WTC11 (cell line): ENCODE measurements around the gene ITPRID1.

ENCODE experiments used
- ATF2 ChIP-seq: sonication (generic); formaldehyde crosslinking; IDR thresholded peaks from 2 replicates; pipeline ENCODE4 v1.8.1; 2022; ENCODE audit warnings: low read depth, missing genetic modification reagents, borderline replicate concordance
- CBFB ChIP-seq: sonication (generic); formaldehyde crosslinking; IDR thresholded peaks from 2 replicates; pipeline ENCODE4 v1.8.1; 2022; ENCODE audit warnings: mild to moderate bottlenecking, low read depth, missing genetic modification reagents
- CREB1 ChIP-seq: sonication (generic); formaldehyde crosslinking; IDR thresholded peaks from 2 replicates; pipeline ENCODE4 v1.8.0; 2023; ENCODE audit warnings: mild to moderate bottlenecking, missing genetic modification reagents
- CTCF ChIP-seq: fragments of 200-600 bp; IDR thresholded peaks from 2 replicates; pipeline ENCODE4 v1.8.0; 2022; ENCODE audit warnings: antibody characterized with exemption
- E2F4 ChIP-seq: sonication (generic); formaldehyde crosslinking; IDR thresholded peaks from 2 replicates; pipeline ENCODE4 v1.8.1; 2022; ENCODE audit warnings: low read depth, mild to moderate bottlenecking, moderate library complexity, missing genetic modification reagents, borderline replicate concordance
- NR3C1 ChIP-seq: sonication (generic); formaldehyde crosslinking; conservative IDR thresholded peaks from 2 replicates; pipeline ENCODE4 v1.8.1; 2023; ENCODE audit warnings: low read depth, mild to moderate bottlenecking, missing genetic modification reagents
- RELA ChIP-seq: sonication (generic); formaldehyde crosslinking; IDR thresholded peaks from 2 replicates; pipeline ENCODE4 v1.8.1; 2022; ENCODE audit warnings: missing genetic modification reagents, mild to moderate bottlenecking, borderline replicate concordance
- TP53 ChIP-seq: sonication (generic); formaldehyde crosslinking; IDR thresholded peaks from 2 replicates; pipeline ENCODE4 v1.8.1; 2023; ENCODE audit warnings: mild to moderate bottlenecking, missing genetic modification reagents
- USF1 ChIP-seq: sonication (generic); formaldehyde crosslinking; IDR thresholded peaks from 2 replicates; pipeline ENCODE4 v1.8.0; 2022; ENCODE audit warnings: mild to moderate bottlenecking, missing genetic modification reagents

GRCh38 chr7:31545549-31545948 lies 31.7 kb downstream of the ITPRID1 start:
- TF ChIP-seq TP53 (no peak), NR3C1 (CRISPR knock-in tag) (no peak), E2F4 (no peak), CTCF (no peak), CREB1 (CRISPR knock-in tag) (no peak), CBFB (no peak), USF1 (CRISPR knock-in tag) (no peak), RELA (no peak), ATF2 (CRISPR knock-in tag) (no peak)
